ENCODE data around the gene TENT4A. TPM values are rescaled to one million over a fixed set of nuclear protein-coding genes. Genes with fewer than 3 reads are reported as not detected.

Gene TENT4A
- total and polyA plus RNA-seq, 4 donors: 14.1 to 29.8 (median 22.8) TPM

DNA sequence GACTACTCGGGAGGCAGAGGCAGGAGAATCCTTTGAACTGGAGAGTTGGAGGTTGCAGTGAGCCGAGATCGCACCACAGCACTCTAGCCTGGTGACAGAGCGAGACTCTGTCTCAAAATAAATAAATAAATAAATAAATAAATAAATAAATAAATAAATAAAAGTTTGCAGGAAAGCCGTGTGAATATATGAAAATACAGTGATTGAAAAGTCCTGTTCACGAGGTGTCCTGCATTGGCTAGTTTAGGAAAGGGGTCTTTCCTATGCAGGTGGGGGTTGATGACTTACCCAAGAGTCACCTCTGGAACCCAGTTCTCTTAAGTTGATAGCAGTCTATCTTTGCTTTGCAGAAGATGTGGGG is 7.3 kb downstream of the TENT4A start:
- DNase-seq (ENCODE audit: low read depth in 4 of 6, low spot score in 6 of 6): no peak
- H3K4me1 ChIP-seq (ENCODE audit: control insufficient read depth, insufficient read depth, low read length): peaks cover 51% of the 10 kb centered on the region
- H3K4me3 ChIP-seq (ENCODE audit: low read depth, low read length): no peak overlapping the region
- 92% methylated on average over 2 of the region's 6 CpGs for WGBS (ENCODE audit: insufficient coverage)
- peaks cover 6% of the 10 kb centered on the region for H3K36me3 ChIP-seq (ENCODE audit: control insufficient read depth, insufficient read depth, low read length)
- H3K27me3 ChIP-seq (ENCODE audit: control insufficient read depth, insufficient read depth, low read length): no peaks in the 10 kb centered on the region
- H3K9me3 ChIP-seq (ENCODE audit: control insufficient read depth, insufficient read depth, low read length): no peaks in the 10 kb centered on the region
- no peak overlapping the region for H3K27ac ChIP-seq (ENCODE audit: low read depth, low read length)

DNA sequence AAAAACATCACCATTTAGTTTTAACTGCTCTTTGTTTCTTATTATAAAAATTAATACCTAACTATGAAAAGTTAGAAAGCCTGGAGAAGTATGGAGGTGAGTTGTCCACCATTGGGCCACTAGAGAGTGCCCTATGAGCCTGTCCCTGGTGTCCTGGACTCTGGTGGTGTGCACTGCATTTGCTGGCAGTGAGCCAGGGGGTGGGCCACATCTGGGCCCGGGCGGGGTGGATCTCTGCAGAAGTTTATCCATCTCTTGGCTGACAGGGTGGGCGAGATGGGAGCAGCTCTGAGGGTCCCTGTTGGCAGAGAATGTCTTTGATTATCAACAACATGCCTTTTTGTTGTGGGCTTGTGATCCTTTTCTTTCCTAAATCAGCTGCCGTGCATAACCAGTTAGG is 8.2 kb downstream of the TENT4A start:
- Histone ChIP-seq H3K9me3 (ENCODE audit: control insufficient read depth, insufficient read depth, low read length) (no peaks in the 10 kb centered on the region), H3K36me3 (ENCODE audit: control insufficient read depth, insufficient read depth, low read length) (peaks cover 7% of the 10 kb centered on the region), H3K27me3 (ENCODE audit: control insufficient read depth, insufficient read depth, low read length) (no peaks in the 10 kb centered on the region), H3K4me1 (ENCODE audit: control insufficient read depth, insufficient read depth, low read length) (peaks cover 49% of the 10 kb centered on the region), H3K27ac (ENCODE audit: low read depth, low read length) (no peak overlapping the region), H3K4me3 (ENCODE audit: low read depth, low read length) (no peak overlapping the region)
- 32% methylated on average over 3 of the region's 4 CpGs for WGBS (ENCODE audit: insufficient coverage)
- no peak for DNase-seq (ENCODE audit: low read depth in 4 of 6, low spot score in 6 of 6)

DNA sequence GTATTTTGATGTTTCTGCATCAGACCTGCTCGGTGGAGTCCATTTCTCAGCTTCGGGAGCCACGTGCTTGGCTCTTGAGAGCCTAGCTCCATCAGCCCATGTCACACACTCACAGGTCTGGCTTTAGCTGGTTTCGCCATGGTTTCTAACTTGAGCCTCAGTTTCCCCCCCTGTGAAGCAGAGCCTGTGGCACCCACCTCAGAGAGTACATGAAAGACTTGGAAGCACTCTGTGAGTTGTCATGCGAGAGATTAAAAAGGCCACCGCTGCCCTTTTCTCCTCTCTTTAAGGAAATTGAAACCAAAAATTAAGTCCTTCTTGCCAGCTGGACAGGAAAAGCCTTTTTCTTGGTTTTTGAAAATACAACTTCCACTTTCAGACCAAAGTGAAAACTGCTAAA is 8.8 kb downstream of the TENT4A start:
- no peak overlapping the region for H3K4me3 ChIP-seq (ENCODE audit: low read depth, low read length)
- 76% methylated on average over 4 of the region's 6 CpGs for WGBS (ENCODE audit: insufficient coverage)
- H3K9me3 ChIP-seq (ENCODE audit: control insufficient read depth, insufficient read depth, low read length): no peaks in the 10 kb centered on the region
- no peak for DNase-seq (ENCODE audit: low read depth in 4 of 6, low spot score in 6 of 6)
- H3K27ac ChIP-seq (ENCODE audit: low read depth, low read length): no peak overlapping the region
- peaks cover 49% of the 10 kb centered on the region for H3K4me1 ChIP-seq (ENCODE audit: control insufficient read depth, insufficient read depth, low read length)
- H3K36me3 ChIP-seq (ENCODE audit: control insufficient read depth, insufficient read depth, low read length): peaks cover 6% of the 10 kb centered on the region
- H3K27me3 ChIP-seq (ENCODE audit: control insufficient read depth, insufficient read depth, low read length): no peaks in the 10 kb centered on the region

DNA sequence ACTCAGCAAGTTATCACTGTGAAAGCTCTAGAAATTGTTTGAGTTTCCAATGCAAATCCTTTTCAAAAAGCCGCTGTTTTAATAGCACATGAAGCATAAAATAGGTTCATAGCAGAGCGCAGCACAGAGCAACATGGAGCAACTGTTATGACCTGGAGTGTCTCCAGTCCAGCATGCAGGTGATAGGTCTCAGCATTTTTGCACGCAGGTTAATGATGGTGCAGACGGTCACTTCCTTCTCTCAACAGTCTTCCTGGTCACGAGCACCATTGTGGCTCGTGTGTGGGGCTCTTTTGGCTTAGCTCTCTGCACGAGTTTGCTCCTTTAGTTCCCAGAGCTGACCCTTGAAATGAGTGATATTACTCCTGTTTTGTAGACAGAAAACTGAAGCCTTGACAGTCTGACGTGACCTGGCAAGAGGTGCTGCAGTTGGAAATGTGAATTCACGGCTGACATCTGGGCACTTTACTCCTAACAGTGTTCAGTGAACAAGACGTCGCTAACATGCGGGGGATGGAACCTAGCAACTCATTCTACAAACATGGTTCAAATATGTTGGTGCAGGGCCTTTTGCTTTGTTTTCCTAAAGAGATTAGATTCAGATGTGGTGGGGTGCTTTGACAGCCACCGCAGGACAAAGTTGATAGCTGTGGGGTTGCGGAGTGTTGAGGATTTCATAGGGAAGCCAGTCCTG is 10.0 kb downstream of the TENT4A start:
- peaks cover 9% of the 10 kb centered on the region for H3K36me3 ChIP-seq (ENCODE audit: control insufficient read depth, insufficient read depth, low read length)
- H3K9me3 ChIP-seq (ENCODE audit: control insufficient read depth, insufficient read depth, low read length): no peaks in the 10 kb centered on the region
- WGBS (ENCODE audit: insufficient coverage): 61% methylated on average over 13 of the region's 14 CpGs
- no peak overlapping the region for H3K4me3 ChIP-seq (ENCODE audit: low read depth, low read length)
- DNase-seq (ENCODE audit: low read depth in 4 of 6, low spot score in 6 of 6): no peak
- H3K27ac ChIP-seq (ENCODE audit: low read depth, low read length): no peak overlapping the region
- peaks cover 52% of the 10 kb centered on the region for H3K4me1 ChIP-seq (ENCODE audit: control insufficient read depth, insufficient read depth, low read length)
- H3K27me3 ChIP-seq (ENCODE audit: control insufficient read depth, insufficient read depth, low read length): no peaks in the 10 kb centered on the region

DNA sequence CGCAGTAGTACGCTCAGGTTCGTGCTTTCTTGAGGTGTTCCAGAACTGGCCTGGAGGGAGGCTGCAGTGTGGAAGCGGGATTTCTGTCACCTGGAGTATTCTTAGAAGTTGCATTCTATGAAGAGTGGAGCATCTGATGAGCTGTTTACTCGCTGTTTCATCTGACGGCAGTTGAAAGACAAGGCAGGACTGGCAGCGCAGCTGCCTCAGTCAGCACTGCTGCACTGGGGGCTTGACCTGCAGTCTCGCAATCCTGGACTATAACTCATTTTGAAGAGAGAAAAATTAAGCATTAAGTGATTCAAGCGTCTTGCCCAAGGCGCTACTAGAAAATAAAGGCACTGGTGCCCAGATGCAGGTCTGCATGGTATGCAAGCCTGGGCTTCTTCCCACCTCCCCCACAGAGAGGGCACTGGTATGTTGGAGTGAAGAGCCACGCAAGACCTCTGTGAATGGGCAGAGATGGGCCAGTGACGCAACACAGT is 10.6 kb downstream of the TENT4A start:
- 77% methylated on average over 7 of the region's 12 CpGs for WGBS (ENCODE audit: insufficient coverage)
- peaks cover 55% of the 10 kb centered on the region for H3K4me1 ChIP-seq (ENCODE audit: control insufficient read depth, insufficient read depth, low read length)
- H3K9me3 ChIP-seq (ENCODE audit: control insufficient read depth, insufficient read depth, low read length): no peaks in the 10 kb centered on the region

DNA sequence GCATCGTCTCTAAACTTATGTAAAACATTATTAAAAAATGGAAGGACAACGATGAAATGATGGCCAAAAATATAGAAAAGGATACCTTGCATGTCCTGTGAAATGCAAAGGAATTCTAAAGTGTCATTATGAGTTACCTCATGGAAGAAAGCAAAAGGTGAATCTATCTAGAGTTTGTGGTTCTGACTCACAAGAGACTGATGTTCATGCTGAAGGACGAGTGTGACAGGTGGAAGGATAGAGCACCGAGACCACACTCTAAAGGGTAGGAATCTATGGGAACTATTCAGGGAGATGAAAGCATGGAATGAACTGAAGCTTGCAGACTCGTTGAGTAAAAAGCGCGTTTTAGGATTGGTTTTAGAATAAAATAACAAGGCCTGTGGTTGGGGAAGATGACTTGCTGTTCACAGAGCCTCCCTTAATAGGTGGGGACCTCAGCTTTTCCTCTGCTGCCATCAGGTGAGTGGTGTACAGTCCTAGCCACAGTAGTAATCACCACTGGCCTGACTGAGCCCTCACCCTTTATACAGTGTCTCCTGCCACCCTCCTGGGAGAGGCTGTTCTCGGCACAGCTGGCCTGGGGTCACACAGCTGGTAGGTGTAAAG is 11.2 kb downstream of the TENT4A start:
- no peak for DNase-seq (ENCODE audit: low read depth in 4 of 6, low spot score in 6 of 6)
- H3K27me3 ChIP-seq (ENCODE audit: control insufficient read depth, insufficient read depth, low read length): no peaks in the 10 kb centered on the region
- peaks cover 11% of the 10 kb centered on the region for H3K36me3 ChIP-seq (ENCODE audit: control insufficient read depth, insufficient read depth, low read length)
- H3K9me3 ChIP-seq (ENCODE audit: control insufficient read depth, insufficient read depth, low read length): no peaks in the 10 kb centered on the region
- 88% methylated on average over 6 of the region's 8 CpGs for WGBS (ENCODE audit: insufficient coverage)
- no peak overlapping the region for H3K27ac ChIP-seq (ENCODE audit: low read depth, low read length)
- H3K4me3 ChIP-seq (ENCODE audit: low read depth, low read length): no peak overlapping the region
- peaks cover 54% of the 10 kb centered on the region for H3K4me1 ChIP-seq (ENCODE audit: control insufficient read depth, insufficient read depth, low read length)

More for the DNA sequence above, 10.6 kb downstream of the TENT4A start:
- H3K27ac ChIP-seq (ENCODE audit: low read depth, low read length): no peak overlapping the region
- H3K4me3 ChIP-seq (ENCODE audit: low read depth, low read length): no peak overlapping the region
- DNase-seq (ENCODE audit: low read depth in 4 of 6, low spot score in 6 of 6): no peak
- H3K27me3 ChIP-seq (ENCODE audit: control insufficient read depth, insufficient read depth, low read length): no peaks in the 10 kb centered on the region
- peaks cover 9% of the 10 kb centered on the region for H3K36me3 ChIP-seq (ENCODE audit: control insufficient read depth, insufficient read depth, low read length)

DNA sequence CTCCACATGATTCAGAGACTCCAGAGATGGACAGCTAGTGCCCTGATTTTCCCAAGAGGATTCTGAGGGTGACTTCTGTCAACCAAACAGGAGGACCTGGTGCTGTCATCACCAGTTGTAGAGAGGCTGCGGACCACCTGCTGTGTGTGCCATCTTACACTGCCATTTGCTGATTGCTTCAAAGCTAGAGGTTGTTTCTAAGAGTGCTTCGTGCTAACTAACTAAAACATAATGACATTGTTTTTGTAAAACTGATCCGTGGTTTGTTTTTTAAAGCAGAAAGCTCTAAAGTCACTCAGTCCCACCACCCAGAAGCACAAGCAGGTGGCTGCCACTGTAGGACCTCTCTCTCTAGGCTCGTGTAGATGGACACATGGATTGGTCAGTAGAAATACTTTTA is 12.2 kb downstream of the TENT4A start:
- no CpG with 5 or more reads among the region's 4 CpGs for WGBS (ENCODE audit: insufficient coverage)
- peaks cover 59% of the 10 kb centered on the region for H3K4me1 ChIP-seq (ENCODE audit: control insufficient read depth, insufficient read depth, low read length)
- DNase-seq (ENCODE audit: low read depth in 4 of 6, low spot score in 6 of 6): no peak

DNA sequence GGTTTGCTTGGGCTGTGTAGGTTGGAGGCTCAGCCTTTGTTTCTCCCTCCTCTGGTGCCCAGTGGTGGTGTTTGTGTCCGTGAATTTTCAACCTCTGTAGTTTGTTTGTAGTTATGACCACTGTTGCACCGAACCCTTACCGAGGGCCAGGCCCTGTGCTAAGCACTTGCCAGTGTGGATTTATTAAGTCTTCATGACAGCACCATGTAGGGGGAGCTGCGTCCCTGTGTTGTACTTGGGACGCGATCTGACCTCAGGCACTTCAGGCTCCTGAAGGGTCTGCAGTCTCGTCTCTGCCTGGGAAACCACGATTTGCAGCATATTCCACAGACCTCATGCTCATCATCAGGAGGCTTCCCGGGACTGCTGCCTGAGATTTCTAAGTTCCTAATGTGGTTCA is 12.8 kb downstream of the TENT4A start:
- no peak overlapping the region for H3K4me3 ChIP-seq (ENCODE audit: low read depth, low read length)
- H3K36me3 ChIP-seq (ENCODE audit: control insufficient read depth, insufficient read depth, low read length): peaks cover 12% of the 10 kb centered on the region
- 78% methylated on average over 8 of the region's 9 CpGs for WGBS (ENCODE audit: insufficient coverage)
- DNase-seq (ENCODE audit: low read depth in 4 of 6, low spot score in 6 of 6): no peak
- no peaks in the 10 kb centered on the region for H3K27me3 ChIP-seq (ENCODE audit: control insufficient read depth, insufficient read depth, low read length)
- no peak overlapping the region for H3K27ac ChIP-seq (ENCODE audit: low read depth, low read length)
- no peaks in the 10 kb centered on the region for H3K9me3 ChIP-seq (ENCODE audit: control insufficient read depth, insufficient read depth, low read length)
- H3K4me1 ChIP-seq (ENCODE audit: control insufficient read depth, insufficient read depth, low read length): peaks cover 61% of the 10 kb centered on the region

More for the DNA sequence above, 12.2 kb downstream of the TENT4A start:
- no peaks in the 10 kb centered on the region for H3K9me3 ChIP-seq (ENCODE audit: control insufficient read depth, insufficient read depth, low read length)
- H3K27ac ChIP-seq (ENCODE audit: low read depth, low read length): no peak overlapping the region
- peaks cover 12% of the 10 kb centered on the region for H3K36me3 ChIP-seq (ENCODE audit: control insufficient read depth, insufficient read depth, low read length)
- no peaks in the 10 kb centered on the region for H3K27me3 ChIP-seq (ENCODE audit: control insufficient read depth, insufficient read depth, low read length)
- no peak overlapping the region for H3K4me3 ChIP-seq (ENCODE audit: low read depth, low read length)

DNA sequence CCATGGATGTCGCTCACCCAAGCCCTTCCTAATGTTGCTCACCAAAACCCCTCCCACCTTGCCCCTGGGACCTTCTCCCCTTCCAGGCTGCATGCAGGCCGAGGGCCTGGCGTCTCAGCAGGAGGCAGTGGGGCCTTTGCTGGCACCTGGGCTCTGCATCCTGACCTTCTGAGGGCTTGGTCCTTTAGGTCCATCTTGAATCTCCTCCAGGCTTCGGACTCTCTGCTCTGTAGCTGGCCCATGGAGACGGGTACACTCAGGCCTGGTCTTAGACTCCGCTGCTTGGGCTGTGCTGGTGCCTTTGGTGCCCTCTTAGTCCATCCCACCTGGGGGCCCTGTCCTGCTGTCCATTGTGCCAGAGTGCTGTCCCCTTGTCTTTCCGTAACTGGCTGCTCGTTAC is 14.0 kb downstream of the TENT4A start:
- no peaks in the 10 kb centered on the region for H3K9me3 ChIP-seq (ENCODE audit: control insufficient read depth, insufficient read depth, low read length)
- H3K4me3 ChIP-seq (ENCODE audit: low read depth, low read length): no peak overlapping the region
- WGBS (ENCODE audit: insufficient coverage): 96% methylated on average over 8 of the region's 8 CpGs
- H3K27me3 ChIP-seq (ENCODE audit: control insufficient read depth, insufficient read depth, low read length): no peaks in the 10 kb centered on the region
- no peak overlapping the region for H3K27ac ChIP-seq (ENCODE audit: low read depth, low read length)
- peaks cover 61% of the 10 kb centered on the region for H3K4me1 ChIP-seq (ENCODE audit: control insufficient read depth, insufficient read depth, low read length)
- peaks cover 12% of the 10 kb centered on the region for H3K36me3 ChIP-seq (ENCODE audit: control insufficient read depth, insufficient read depth, low read length)
- DNase-seq (ENCODE audit: low read depth in 4 of 6, low spot score in 6 of 6): no peak
